ENCODE measurements around the gene ADAP1. TPM values are rescaled to one million over a fixed set of nuclear protein-coding genes. Genes with fewer than 3 reads are reported as not detected.

Gene ADAP1
- total RNA-seq, 3 donors from 2014 or later: 7.5 to 15.5 (median 14.0) TPM

- no peak overlapping the region for H3K27ac ChIP-seq
- H3K4me3 ChIP-seq: no peak overlapping the region
- intact Hi-C loops (cut with DNase I; ENCODE audit: low total_unique reads): no loop called here
- TF ChIP-seq CTCF (IDR thresholded peaks at IDR 0.05) (no peak), POLR2AphosphoS5 (IDR thresholded peaks at IDR 0.05) (no peak), POLR2A (IDR thresholded peaks at IDR 0.05) (no peak)
- H3K9me3 ChIP-seq: no peaks in the 10 kb centered on the region
- peaks cover 0 to 7% of the 10 kb centered on the region in 2 donors for H3K4me1 ChIP-seq
- H3K36me3 ChIP-seq: no peaks in the 10 kb centered on the region
- peaks cover 9 to 73% of the 10 kb centered on the region in 2 donors for H3K27me3 ChIP-seq
- DNase-seq (ENCODE audit: low spot score in 2 of 2): no peak
Measured at GRCh38 chr7:988963-989529, 34.6 kb upstream of the ADAP1 start.

GRCh38 chr7:988426-988911, 34.0 kb upstream of the ADAP1 start:
- peaks cover 9 to 78% of the 10 kb centered on the region in 2 donors for H3K27me3 ChIP-seq
- no peaks in the 10 kb centered on the region for H3K36me3 ChIP-seq
- no peaks in the 10 kb centered on the region for H3K9me3 ChIP-seq
- peak overlapping the region in 1 of 3 donors; percentile 40 for H3K4me3 ChIP-seq
- H3K4me1 ChIP-seq: peaks cover 0 to 7% of the 10 kb centered on the region in 2 donors
- DNase-seq (ENCODE audit: low spot score in 2 of 2): no peak
- TF ChIP-seq POLR2AphosphoS5 (IDR thresholded peaks at IDR 0.05) (no peak), POLR2A (IDR thresholded peaks at IDR 0.05) (no peak), CTCF (IDR thresholded peaks at IDR 0.05) (no peak)
- H3K27ac ChIP-seq: no peak overlapping the region
- intact Hi-C loops (cut with DNase I; ENCODE audit: low total_unique reads): no loop called here

GRCh38 chr7:987909-988308, 33.4 kb upstream of the ADAP1 start:
- no peak for DNase-seq (ENCODE audit: low spot score in 2 of 2)
- intact Hi-C loops (cut with DNase I; ENCODE audit: low total_unique reads): no loop called here
- no peak for TF ChIP-seq POLR2A (IDR thresholded peaks at IDR 0.05)
- TF ChIP-seq POLR2AphosphoS5 (IDR thresholded peaks at IDR 0.05): no peak
- no peak for TF ChIP-seq CTCF (IDR thresholded peaks at IDR 0.05)
- H3K4me1 ChIP-seq: peaks cover 0 to 7% of the 10 kb centered on the region in 2 donors
- H3K9me3 ChIP-seq: no peaks in the 10 kb centered on the region
- no peak overlapping the region for H3K4me3 ChIP-seq
- H3K36me3 ChIP-seq: no peaks in the 10 kb centered on the region
- H3K27me3 ChIP-seq: peaks cover 9 to 84% of the 10 kb centered on the region in 2 donors
- H3K27ac ChIP-seq: no peak overlapping the region

- H3K27ac ChIP-seq: no peak overlapping the region
Measured at GRCh38 chr7:986766-987751, 32.6 kb upstream of the ADAP1 start.

More at GRCh38 chr7:986766-987751, 32.6 kb upstream of the ADAP1 start:
- Histone ChIP-seq H3K36me3 (no peaks in the 10 kb centered on the region), H3K27me3 (peaks cover 9 to 83% of the 10 kb centered on the region in 2 donors), H3K4me3 (no peak overlapping the region), H3K9me3 (no peaks in the 10 kb centered on the region), H3K4me1 (peaks cover 0 to 7% of the 10 kb centered on the region in 2 donors)
- TF ChIP-seq CTCF (IDR thresholded peaks at IDR 0.05): no peak
- no peak for TF ChIP-seq POLR2A (IDR thresholded peaks at IDR 0.05)
- no peak for TF ChIP-seq POLR2AphosphoS5 (IDR thresholded peaks at IDR 0.05)
- intact Hi-C loops (cut with DNase I; ENCODE audit: low total_unique reads): no loop called here
- no peak for DNase-seq (ENCODE audit: low spot score in 2 of 2)
